GM12874 (cell line): ENCODE measurements around the gene RTN4RL1.

Experiments
- TF ChIP-seq, protein P1 (sequence below): IDR thresholded peaks from 2 replicates; pipeline ENCODE4 v1.5.1; 2011; ENCODE audit warnings: low read depth, mild to moderate bottlenecking, control low read depth, low read length, moderate library complexity; ENCODE audit not compliant: insufficient read depth

RTN4RL1 gene

DNA sequence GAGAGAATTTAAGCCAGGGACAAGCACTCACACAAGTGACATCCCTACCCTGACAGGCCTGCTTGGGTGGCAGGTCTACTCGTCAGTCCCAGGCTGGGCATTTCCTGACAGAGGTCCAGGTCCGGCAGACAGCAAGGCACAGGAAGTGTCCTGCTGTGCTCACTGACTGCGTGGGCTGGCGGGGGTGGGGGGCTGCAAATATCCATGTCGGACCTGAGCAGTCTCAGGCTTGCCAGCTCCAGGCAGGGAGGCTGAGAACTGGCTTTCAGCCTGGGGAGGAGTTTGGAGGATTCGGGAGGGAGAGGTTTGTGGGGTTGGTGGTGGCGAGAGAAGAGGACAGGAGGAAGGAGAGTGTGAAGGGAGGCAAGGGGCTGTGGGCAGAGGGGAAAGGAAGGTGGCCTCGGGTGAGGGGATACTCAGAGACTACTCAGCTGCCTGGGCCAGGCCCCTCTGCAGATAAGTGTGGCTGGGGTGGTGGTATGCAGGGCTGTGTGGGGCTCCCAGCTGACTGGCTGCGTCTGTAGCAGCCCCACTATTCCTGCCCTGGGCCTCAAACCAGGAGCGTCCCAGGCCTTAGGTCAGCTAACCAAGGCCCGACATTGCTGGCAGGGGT lies 37.5 kb upstream of the RTN4RL1 start:
- TF ChIP-seq, protein P1, sequence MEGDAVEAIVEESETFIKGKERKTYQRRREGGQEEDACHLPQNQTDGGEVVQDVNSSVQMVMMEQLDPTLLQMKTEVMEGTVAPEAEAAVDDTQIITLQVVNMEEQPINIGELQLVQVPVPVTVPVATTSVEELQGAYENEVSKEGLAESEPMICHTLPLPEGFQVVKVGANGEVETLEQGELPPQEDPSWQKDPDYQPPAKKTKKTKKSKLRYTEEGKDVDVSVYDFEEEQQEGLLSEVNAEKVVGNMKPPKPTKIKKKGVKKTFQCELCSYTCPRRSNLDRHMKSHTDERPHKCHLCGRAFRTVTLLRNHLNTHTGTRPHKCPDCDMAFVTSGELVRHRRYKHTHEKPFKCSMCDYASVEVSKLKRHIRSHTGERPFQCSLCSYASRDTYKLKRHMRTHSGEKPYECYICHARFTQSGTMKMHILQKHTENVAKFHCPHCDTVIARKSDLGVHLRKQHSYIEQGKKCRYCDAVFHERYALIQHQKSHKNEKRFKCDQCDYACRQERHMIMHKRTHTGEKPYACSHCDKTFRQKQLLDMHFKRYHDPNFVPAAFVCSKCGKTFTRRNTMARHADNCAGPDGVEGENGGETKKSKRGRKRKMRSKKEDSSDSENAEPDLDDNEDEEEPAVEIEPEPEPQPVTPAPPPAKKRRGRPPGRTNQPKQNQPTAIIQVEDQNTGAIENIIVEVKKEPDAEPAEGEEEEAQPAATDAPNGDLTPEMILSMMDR, result no peak

DNA sequence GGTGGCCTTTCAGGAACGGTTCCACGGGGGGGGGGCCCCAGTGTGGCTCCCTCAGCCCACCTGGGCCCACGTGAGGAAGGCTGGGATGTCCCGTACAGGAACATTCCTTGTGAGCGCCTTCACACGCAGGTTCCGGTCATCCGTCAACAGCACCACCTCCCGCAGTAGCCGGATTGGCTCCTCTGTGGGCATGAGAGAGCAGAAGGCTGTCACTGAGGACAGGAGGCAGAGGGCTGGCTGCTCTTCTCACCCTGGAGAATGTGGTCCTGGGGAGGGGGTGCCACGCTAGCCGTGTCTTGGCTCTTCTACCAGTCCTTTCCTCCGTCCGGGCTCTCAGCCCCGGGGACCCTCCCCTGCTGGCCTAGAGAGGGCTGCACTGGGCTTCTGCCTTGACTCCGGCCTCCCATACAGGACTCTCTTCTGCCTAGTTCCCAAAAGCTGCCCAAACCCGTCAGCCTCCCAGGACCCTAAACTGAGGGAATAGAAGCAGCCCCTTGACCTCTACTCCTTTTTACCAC lies 36.4 kb upstream of the RTN4RL1 start:
- TF ChIP-seq, protein P1, result no peak

DNA sequence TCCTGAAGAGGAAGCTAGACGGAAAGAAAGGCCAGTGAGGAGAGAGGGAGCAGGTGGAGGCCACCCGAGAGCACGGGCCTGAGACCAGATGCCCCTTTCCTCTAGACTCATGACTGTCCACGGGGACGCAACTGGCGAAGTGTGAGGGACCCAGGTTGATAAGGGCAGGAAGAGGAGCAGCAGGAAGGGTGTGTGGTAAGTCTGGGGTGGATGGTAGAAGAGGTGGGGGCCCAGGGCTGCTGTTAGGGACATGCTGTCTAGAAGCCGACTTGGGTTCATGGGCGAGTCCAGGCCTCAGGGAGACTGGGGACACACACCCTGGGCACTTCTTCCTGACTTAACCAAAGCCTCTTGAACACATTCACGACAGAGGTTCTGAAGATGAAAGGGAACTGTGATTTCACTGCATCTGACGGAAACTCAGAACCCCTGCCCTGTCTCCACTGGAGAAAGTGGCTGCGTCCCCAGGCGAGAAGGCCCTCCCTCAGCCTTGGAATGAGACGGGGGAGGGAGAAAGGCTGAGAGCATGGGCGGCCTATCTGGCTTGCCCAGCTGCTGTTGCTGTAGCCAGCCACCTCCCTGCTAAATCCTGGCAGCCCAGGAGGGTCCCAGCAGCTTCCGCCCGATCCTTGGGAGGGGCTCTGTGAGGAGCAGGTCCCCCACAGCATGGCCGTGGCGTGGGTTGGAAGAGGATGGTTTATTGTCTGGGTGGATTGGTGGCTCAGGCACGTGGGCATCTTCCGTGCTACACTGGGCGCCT lies 35.7 kb upstream of the RTN4RL1 start:
- TF ChIP-seq, protein P1, result no peak

DNA sequence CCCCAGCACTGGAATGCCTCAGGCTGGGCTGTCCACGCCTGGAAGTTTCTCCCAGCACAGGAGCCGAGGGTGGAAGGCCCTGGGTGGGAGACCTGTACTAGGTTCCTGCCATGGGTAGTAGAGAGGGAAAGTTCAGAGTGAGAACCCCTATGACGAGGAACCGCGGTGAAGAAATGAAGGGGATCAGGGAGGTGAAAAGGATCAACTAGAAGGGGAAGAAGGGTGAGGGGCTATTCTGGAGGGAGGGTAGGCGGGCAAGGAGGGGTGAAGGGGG lies 35.2 kb upstream of the RTN4RL1 start:
- TF ChIP-seq, protein P1, result no peak

DNA sequence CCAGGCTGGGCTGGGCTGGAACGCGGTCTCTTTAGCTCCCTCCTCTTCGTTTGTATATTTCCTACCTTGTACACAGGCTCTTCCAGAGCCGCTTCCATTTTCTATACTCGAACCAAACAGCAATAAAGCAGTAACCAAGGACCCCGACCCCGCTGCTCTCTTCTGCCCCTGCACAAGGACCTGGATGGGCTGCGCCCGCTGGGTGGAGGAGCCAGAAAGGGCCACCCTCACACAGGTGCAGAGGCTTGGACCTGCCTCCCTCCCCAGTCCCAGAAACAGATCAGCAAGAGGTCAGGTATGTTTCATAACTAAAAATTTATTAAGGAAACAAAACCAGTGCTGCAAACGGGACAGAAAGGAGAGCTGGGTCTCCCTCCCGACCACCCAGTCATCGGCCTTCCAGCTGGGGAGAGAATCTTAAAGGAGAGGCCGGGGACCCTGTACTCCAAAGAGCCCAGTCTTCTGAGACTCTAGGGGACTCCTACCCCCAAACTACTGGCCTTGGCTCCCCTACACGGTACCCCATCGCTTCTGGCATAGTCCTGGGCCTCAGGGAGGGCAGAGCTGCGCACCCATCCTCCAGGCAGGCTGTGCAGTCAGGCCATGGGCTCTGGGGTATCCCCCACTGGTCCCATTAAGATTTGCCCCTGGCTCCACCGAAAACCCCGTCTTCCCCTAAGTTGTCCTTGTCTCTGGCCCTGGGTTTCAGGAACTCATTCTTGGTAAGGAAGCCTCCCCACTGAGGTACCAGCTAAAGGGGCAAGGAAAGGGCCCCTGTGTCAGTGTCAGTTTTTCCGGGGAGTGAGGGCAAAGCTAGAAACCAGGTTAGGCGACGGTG lies 34.6 kb upstream of the RTN4RL1 start:
- TF ChIP-seq, protein P1, result no peak

DNA sequence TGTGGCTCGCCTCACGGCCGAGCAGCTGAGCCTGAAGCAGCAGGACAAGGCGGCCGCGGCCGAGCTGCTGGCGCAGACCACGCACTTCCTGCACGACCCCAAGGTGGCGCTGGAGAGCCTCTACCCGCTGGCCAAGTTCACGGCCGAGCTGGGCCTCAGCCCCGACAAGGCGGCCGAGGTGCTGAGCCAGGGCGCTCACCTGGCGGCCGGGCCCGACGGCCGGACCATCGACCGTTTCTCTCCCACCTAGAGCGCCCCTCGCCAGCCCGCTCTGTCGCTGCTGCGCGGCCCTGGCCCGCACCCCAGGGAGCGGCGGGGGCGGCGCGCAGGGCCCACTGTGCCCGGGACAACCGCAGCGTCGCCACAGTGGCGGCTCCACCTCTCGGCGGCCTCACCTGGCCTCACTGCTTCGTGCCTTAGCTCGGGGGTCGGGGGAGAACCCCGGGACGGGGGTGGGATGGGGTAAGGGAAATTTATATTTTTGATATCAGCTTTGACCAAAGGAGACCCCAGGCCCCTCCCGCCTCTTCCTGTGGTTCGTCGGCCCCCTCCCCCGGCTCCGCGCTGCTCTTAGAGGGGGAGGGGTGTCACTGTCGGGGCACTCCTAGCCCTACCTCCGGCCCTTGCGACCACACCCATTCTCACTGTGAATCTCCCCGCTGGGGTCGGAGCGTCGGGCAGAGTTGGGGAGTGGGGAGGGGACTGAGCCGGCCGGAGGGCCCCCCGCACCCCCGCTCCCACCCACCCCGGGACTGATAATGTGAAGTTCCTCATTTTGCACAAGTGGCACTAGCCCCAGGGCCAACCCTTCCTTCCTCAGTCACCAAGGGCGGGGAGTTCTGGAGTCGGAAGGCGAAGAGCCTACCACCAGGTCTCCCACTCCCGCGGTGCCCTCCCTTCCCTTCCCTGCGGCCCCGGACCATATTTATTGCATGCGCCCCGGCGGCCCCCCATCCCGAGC lies 33.7 kb upstream of the RTN4RL1 start:
- TF ChIP-seq, protein P1, result peak; percentile 98
